Activated CD4-positive, alpha-beta T cell treated with anti-CD3 and anti-CD28 coated beads, Interleukin-2, amount 10 ng/mL, durations not matched to agents 7 days and 5 days (primary cell): ENCODE results near the gene ITFG1. TPM values are rescaled to one million over a fixed set of nuclear protein-coding genes. Genes with fewer than 3 reads are reported as not detected.

Experiments
- CTCF ChIA-PET: fragments of 350-600 bp; sonication (Branson Sonifier 250); formaldehyde crosslinking; loops from one replicate; lab custom pipeline; 2021; ENCODE audit warnings: antibody characterized with exemption; lab: Charles Lee
- POLR2A ChIA-PET: fragments of 350-600 bp; sonication (Branson Sonifier 250); formaldehyde crosslinking; loops from one replicate; lab custom pipeline; 2021; ENCODE audit warnings: antibody characterized with exemption; lab: Charles Lee
- DNase-seq: peaks from one replicate; pipeline ENCODE4 v3.0.0-alpha.2; 2020
- H3K27ac Mint-ChIP-seq: one replicate; pipeline ENCODE4 v1.8.0; 2021; ENCODE audit warnings: mild to moderate bottlenecking, moderate library complexity, mixed read lengths
- H3K27me3 Mint-ChIP-seq: one replicate; pipeline ENCODE4 v1.8.0; 2021; ENCODE audit warnings: mixed read lengths
- H3K36me3 Mint-ChIP-seq: one replicate; pipeline ENCODE4 v1.8.0; 2021; ENCODE audit warnings: low read depth, mixed read lengths
- H3K4me1 Mint-ChIP-seq: one replicate; pipeline ENCODE4 v1.8.0; 2021; ENCODE audit warnings: mixed read lengths
- H3K4me3 Mint-ChIP-seq: one replicate; pipeline ENCODE4 v1.8.0; 2021; ENCODE audit warnings: mild to moderate bottlenecking, moderate library complexity, mixed read lengths
- H3K9me3 Mint-ChIP-seq: one replicate; pipeline ENCODE4 v1.8.0; 2021; ENCODE audit warnings: mixed read lengths
- total RNA-seq, 2 experiments: library from RNA; stranded (reverse); gene quantifications; one replicate each; pipeline ENCODE4 v1.2.3, GENCODE V29; 2021

Gene ITFG1
- total RNA-seq, 2 experiments from 2014 or later, result 26.7 to 34.7 TPM

DNA sequence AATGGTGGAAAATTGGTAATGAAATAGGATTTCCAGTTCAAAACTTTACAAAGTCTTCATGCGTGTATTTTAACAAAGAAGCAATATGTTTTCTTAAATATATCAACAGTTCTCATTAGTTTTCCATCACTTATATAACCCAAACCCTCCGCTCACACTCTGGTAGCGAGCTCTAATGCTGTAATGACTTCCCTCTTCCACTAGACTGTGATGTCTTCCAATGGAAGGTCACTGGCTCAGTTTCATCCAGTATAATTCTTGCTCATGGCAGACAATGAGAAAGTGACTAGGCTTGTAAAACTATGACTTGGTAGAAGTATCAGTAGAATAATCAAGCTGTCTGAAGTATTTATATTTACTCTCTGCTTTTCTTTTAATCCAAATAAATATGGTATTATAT is 349.9 kb downstream of the ITFG1 start:
- Mint-ChIP-seq H3K4me3 (no peak overlapping the region), H3K27ac (no peak overlapping the region), H3K9me3 (no peaks in the 10 kb centered on the region), H3K27me3 (no peaks in the 10 kb centered on the region), H3K4me1 (peaks cover 11% of the 10 kb centered on the region), H3K36me3 (no peaks in the 10 kb centered on the region)
- DNase-seq, result no peak
- POLR2A ChIA-PET, result no interaction called here
- CTCF ChIA-PET, result interaction anchor here (1.2 kb wide), 1 partner anchor 21 kb away, joined by 3 read pairs; no protein-coding TSS in a partner anchor

GRCh38 chr16:47109361-47109760 is 351.5 kb downstream of the ITFG1 start:
- H3K27me3 Mint-ChIP-seq, result no peaks in the 10 kb centered on the region
- peaks cover 5% of the 10 kb centered on the region for H3K4me1 Mint-ChIP-seq
- ChIA-PET CTCF (no interaction called here), POLR2A (no interaction called here)
- no peak for DNase-seq
- no peaks in the 10 kb centered on the region for H3K36me3 Mint-ChIP-seq
- H3K9me3 Mint-ChIP-seq, result no peaks in the 10 kb centered on the region
- no peak overlapping the region for H3K27ac Mint-ChIP-seq
- no peak overlapping the region for H3K4me3 Mint-ChIP-seq

Other genes starting within 250 kb of the ITFG1 start
- gene PHKB, start 268 bp upstream of the ITFG1 start, total RNA-seq, result 10 to 100 TPM; 30.1 to 32.2 TPM